Cardiac muscle cell (in vitro differentiated cells and primary cell): ENCODE results near the gene AHCYL2. TPM values are rescaled to one million over a fixed set of nuclear protein-coding genes. Genes with fewer than 3 reads are reported as not detected.
"Not testable (repeated sequence)": the region's sequence is repeated elsewhere in the genome, so short reads cannot be mapped to it uniquely, and the experiment has no call there.

Source experiments
- DNase-seq, 2 donors: peaks; one replicate each; pipeline versions ENCODE4 v3.0.0 to v3.0.0-alpha.2; 2010 to 2017; ENCODE audit warnings: low read depth in 1 of 2, low spot score in 1 of 2
- H3K27ac ChIP-seq: fragments of 200-600 bp; sonication (generic); 2 replicates; pipeline ENCODE4 v1.5.1; 2016
- H3K27me3 ChIP-seq: fragments of 200-600 bp; sonication (generic); 2 replicates; pipeline ENCODE4 v1.6.0; 2016; ENCODE audit warnings: control low read depth
- H3K36me3 ChIP-seq: fragments of 200-600 bp; sonication (generic); 2 replicates; pipeline ENCODE4 v1.5.1; 2016; ENCODE audit warnings: control low read depth
- H3K4me1 ChIP-seq: fragments of 200-600 bp; sonication (generic); 2 replicates; pipeline ENCODE4 v1.8.1; 2017; ENCODE audit warnings: low read depth, mild to moderate bottlenecking, mixed run types
- H3K4me3 ChIP-seq: fragments of 200-600 bp; sonication (generic); 2 replicates; pipeline ENCODE4 v1.5.1; 2016; ENCODE audit warnings: mild to moderate bottlenecking
- H3K9me3 ChIP-seq: fragments of 200-600 bp; sonication (generic); 2 replicates; pipeline ENCODE4 v1.5.1; 2017; ENCODE audit warnings: low read depth, mild to moderate bottlenecking, control low read depth
- CTCF ChIP-seq: IDR thresholded peaks from 2 replicates; pipeline ENCODE4 v1.5.1; 2012; ENCODE audit warnings: low read depth, mild to moderate bottlenecking, low read length
- polyA plus RNA-seq: library from polyadenylated mRNA; unstranded; fragments of >200 nt; fragmentation: Nextera tagmentation; extraction: Ambion mirVana; gene quantifications from 2 replicates; pipeline ENCODE4 v1.2.1, GENCODE V29; 2016
- total RNA-seq: library from RNA; depleted of rRNA; stranded (reverse); fragments of >200 nt; gene quantifications from 2 replicates; pipeline ENCODE4 v1.2.3, GENCODE V29; 2016

Gene AHCYL2
- total and polyA plus RNA-seq, 2 experiments from 2014 or later = 28.5 to 30.8 TPM

GRCh38 chr7:129341816-129342806, 117.3 kb downstream of the AHCYL2 start:
- H3K4me1 ChIP-seq = peaks cover 10% of the 10 kb centered on the region
- TF ChIP-seq CTCF = no peak
- no peak overlapping the region for H3K27ac ChIP-seq
- no peak for DNase-seq
- no peak overlapping the region for H3K4me3 ChIP-seq
- no peaks in the 10 kb centered on the region for H3K36me3 ChIP-seq
- H3K9me3 ChIP-seq = no peaks in the 10 kb centered on the region
- no peaks in the 10 kb centered on the region for H3K27me3 ChIP-seq

GRCh38 chr7:129343099-129343700, 118.4 kb downstream of the AHCYL2 start:
- DNase-seq = peak; percentile 47 to 66
- peaks cover 10% of the 10 kb centered on the region for H3K4me1 ChIP-seq

DNA sequence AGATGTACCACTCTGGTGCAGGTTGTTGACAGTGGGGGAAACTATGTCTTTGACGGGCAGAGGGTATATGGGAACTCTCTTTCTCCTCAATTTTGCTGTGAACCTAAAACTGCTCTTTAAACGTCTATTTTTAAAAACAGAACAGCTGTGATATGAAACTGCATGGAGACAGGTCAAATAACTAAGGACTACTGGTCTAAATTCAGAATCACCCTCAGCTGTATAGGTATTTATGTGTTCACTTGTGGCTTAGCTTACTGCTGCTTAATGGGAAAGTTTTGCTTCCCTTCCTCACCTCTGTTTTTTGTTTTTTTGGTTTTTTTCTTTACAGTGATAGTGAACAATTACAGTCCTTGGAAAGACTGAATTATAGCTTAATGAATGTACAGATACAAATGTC, 122.5 kb downstream of the AHCYL2 start:
- no peak for DNase-seq
- Histone ChIP-seq H3K27me3 (no peaks in the 10 kb centered on the region), H3K4me1 (peaks cover 2% of the 10 kb centered on the region), H3K9me3 (no peaks in the 10 kb centered on the region), H3K27ac (no peak overlapping the region), H3K4me3 (no peak overlapping the region), H3K36me3 (no peaks in the 10 kb centered on the region)
- no peak for TF ChIP-seq CTCF

More at GRCh38 chr7:129343099-129343700, 118.4 kb downstream of the AHCYL2 start:
- Histone ChIP-seq H3K4me3 (no peak overlapping the region), H3K27ac (no peak overlapping the region), H3K36me3 (no peaks in the 10 kb centered on the region), H3K9me3 (no peaks in the 10 kb centered on the region), H3K27me3 (no peaks in the 10 kb centered on the region)
- TF ChIP-seq CTCF = peak; percentile 76

- Histone ChIP-seq H3K27me3 (no peaks in the 10 kb centered on the region), H3K4me3 (no peak overlapping the region), H3K27ac (no peak overlapping the region), H3K36me3 (no peaks in the 10 kb centered on the region), H3K4me1 (peaks cover 2% of the 10 kb centered on the region), H3K9me3 (no peaks in the 10 kb centered on the region)
- DNase-seq = no peak
- no peak for TF ChIP-seq CTCF
Measured at GRCh38 chr7:129348023-129348740, 123.4 kb downstream of the AHCYL2 start.

- H3K9me3 ChIP-seq = no peaks in the 10 kb centered on the region
- TF ChIP-seq CTCF = no peak
- H3K4me1 ChIP-seq = no peaks in the 10 kb centered on the region
- H3K27me3 ChIP-seq = no peaks in the 10 kb centered on the region
- H3K36me3 ChIP-seq = no peaks in the 10 kb centered on the region
- H3K4me3 ChIP-seq = no peak overlapping the region
- H3K27ac ChIP-seq = no peak overlapping the region
- peak in 1 of 2 donors; percentile 21 for DNase-seq
Measured at GRCh38 chr7:129351320-129351719, 126.5 kb downstream of the AHCYL2 start.

DNA sequence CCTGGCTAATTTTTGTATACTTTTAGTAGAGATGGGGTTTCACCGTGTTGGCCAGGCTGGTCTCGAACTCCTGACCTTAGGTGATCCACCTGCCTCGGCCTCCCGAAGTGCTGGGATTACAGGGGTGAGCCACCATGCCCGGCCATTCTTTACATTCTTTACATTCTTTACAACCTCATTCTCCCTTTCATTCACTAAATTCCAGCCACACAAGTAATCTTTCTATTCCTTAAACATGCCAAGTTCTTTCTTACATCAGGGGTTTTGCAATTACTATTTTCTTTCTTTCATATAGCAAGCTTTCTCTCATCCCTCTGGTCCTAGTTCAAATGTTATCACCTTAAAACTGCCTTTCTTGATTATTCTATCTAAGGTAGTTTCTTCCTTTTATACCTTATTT, 128.3 kb downstream of the AHCYL2 start:
- H3K9me3 ChIP-seq, H3K27ac ChIP-seq: not testable (repeated sequence)
- peak in 1 of 2 donors; percentile 48 for DNase-seq

More for the DNA sequence above, 128.3 kb downstream of the AHCYL2 start:
- H3K4me3 ChIP-seq, H3K27me3 ChIP-seq, H3K36me3 ChIP-seq, H3K4me1 ChIP-seq: not testable (repeated sequence)
